ENCODE measurements around the gene PDZK1IP1.

GRCh38 chr1:47223174-47223920 lies 33.5 kb upstream of the PDZK1IP1 start:
- TF ChIP-seq CTCF (IDR thresholded peaks at IDR 0.05) (no peak), POLR2A (IDR thresholded peaks at IDR 0.05) (no peak), POLR2AphosphoS5 (IDR thresholded peaks at IDR 0.05) (no peak), EP300 (IDR thresholded peaks at IDR 0.05) (no peak)
